HG03457 (cell line): ENCODE results near the gene BICD1.
A peak's percentile ranks its signal among the peaks of the same experiment; 100 is the strongest.

Experiments used
- ATAC-seq: cut with Tn5 transposase; IDR thresholded peaks from one replicate; pipeline ENCODE4 v1.9.1; 2021; ENCODE audit warnings: moderate number of reproducible peaks; ENCODE audit not compliant: unreplicated experiment

The BICD1 gene

DNA sequence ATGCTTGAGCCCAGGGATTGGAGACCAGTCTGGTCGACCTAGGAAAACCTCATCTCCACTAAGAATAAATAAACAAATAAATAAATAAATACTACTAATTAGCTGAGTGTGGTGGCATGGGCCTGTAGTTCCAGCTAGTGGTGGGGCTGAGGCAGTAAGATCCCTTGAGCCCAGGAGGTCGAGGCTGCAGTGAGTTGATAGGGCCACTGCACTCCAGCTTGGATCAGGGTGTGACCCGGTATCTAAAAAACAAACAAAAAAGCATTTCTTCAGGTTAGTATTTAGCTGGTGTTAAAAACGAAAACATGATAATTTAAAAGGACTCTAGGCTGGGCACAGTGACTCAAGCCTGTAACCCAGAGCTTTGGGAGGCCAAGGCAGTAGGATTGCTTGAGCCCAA is 291.5 kb downstream of the BICD1 start:
- no peak for ATAC-seq

DNA sequence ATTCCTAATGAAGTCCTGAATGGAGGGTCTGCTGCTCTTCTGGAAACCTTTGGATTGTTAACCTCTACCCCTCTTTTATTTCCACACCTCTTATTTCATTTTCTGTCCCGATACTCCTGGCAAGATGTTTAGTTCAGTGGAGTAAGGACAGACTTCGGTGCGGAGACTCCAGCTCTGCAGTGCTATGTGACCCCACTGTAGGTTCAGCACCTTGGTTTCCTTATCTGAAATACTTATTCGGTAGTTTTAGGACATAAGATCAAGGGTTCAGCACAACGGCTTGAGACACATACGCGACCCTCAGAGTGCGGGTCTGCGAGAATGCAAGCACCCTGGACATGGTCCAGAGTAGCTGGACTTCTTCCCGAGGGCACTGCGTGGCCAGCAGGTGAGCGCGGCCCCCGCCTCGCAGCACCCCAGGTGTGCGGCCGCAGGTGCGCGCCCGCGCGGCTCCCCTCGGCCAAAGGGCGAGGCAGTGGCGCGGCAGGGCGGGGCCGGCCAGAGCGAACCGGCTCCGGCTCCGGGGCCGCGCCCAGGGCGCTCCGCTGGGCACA is 292.2 kb downstream of the BICD1 start:
- no peak for ATAC-seq

DNA sequence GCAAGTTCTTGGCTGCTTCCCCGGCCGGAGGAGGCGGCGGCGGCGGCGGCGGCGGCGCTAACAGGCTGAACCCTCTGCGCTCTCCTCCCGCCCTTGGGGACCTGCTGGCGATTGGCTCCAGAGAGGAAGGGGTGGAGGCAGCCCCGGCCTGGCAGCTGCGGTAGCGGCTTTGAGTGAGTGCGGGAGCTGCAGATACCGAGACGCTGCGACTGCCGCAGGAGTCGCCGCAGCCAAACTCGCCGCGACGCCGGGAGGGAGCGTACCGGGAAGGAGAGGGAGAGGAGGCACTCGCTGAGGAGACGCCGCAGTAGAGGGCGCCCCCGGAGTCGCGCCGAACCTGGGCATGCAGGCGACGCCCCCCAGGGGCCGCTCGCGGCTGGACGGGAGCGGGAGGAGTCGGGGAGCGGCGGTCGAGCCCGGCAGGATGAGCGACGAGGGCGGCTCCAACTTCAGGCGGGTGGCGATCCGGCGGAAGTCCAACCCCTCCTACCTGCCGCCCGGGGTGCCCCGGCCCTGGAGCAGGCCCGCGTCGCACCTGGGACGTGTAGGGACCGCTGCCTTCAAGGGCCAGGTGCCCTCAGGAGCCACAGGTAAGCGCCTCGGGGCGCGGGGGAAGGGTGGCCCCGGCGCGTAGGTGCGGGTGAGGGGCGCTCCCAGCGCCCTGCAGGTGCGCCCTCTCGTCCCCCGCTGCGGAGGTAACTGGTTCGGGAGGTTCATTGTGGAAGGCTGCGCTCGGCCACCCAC is 292.9 kb downstream of the BICD1 start, which contains the start of gene FGD4:
TSS of gene FGD4 (plus strand) at position 189 of the 744 bp plus-strand sequence.
- peak; percentile 87 for ATAC-seq

DNA sequence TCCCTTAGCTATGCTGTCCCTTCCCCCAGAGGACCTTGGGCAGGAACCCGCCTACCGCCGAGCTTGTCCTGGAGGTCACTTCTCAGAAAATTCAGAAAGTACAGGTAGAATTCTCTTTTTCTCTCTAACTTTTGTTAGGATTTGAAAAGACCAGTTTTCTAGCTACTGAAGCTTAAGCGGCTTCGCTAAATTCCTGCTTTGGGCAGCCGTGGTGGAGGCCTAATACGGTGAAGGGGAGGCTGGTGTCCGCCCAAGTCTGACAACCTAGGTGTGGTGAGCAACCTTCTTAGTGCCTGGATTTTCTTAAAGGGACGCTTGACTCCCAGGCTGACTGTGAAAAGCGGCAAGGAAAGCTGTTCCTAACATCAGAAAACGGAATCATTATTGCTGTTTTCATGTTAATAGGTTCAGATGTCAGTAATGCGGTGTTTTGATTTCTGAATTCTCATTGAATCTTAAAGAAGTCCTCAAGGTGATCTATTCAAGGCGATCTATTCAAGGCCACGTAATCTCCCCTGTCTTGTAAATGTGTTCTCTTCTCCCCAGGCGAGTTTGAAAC is 293.5 kb downstream of the BICD1 start:
- no peak for ATAC-seq

DNA sequence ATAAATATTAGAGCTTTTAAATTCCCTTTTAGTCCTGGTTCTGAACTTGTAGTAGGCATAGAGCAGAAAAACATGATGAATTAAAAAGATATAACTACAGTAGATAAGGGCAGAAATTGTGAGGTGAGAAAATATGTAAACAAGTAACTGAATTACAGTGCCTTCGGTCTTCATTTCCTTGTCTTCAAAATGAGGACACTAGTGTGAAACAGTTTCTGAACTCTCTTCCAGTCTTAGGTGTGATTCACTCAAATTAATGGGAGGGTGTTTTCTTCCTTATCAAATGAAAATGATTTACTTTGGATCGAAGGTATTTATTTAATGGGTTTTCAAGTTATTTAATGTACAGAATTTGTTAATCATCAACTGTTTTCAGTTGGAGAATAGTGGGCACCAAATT is 294.2 kb downstream of the BICD1 start:
- ATAC-seq = no peak

DNA sequence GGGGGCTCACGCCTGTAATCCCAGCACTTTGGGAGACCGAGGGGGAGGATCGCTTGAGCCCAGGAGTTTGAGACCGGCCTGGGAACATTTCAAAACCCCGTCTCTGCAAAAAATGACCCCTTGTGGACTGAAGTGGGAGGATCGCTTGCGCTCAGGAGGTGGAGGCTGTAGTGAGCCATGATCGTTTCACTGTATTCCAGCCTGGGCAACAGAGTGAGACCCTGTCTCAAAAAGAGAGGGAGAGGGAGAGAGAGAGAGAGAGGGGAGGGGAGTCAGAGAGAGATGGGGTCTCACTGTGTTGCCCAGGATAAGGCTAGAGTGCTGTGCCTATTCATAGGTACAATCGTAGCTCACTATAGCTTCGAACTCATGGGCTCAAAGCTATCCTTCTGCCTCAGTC is 295.5 kb downstream of the BICD1 start:
- ATAC-seq = no peak

DNA sequence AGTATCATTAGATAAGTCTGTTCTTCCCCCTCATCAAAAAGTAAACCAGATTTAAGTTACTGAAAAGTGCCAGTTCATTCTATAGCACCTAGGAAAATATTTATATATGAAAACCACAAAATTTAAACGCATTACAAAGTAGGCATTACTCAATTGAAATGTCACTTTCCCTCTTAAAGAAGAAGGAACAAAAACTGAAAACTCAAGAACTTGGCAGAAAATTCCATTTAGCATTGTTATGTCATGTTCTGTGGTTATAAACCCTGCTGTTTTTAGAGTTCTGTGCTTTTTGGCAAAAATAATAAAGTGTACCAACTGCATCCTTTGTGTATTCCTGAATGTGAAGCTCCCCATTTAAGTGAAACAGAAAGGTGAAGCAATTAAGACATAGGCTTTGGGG is 296.3 kb downstream of the BICD1 start:
- no peak for ATAC-seq

DNA sequence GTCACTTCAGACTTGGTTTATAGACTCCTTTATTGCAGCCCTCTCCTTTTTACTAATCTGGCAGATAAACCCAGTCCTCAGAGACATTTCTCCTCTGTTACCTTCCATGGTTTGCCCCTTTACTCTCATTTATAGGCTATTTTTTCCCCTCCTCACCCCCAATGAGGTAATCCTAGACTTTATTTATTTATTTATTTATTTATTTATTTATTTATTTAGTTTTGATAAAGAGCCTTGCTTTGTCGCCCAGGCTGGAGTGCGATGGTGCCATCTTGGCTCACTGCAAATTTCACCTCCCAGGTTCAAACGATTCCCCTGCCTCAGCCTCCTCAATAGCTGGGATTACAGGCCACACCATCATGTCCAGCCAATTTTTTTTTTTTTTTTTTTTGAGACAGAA is 301.1 kb downstream of the BICD1 start:
- ATAC-seq = no peak

DNA sequence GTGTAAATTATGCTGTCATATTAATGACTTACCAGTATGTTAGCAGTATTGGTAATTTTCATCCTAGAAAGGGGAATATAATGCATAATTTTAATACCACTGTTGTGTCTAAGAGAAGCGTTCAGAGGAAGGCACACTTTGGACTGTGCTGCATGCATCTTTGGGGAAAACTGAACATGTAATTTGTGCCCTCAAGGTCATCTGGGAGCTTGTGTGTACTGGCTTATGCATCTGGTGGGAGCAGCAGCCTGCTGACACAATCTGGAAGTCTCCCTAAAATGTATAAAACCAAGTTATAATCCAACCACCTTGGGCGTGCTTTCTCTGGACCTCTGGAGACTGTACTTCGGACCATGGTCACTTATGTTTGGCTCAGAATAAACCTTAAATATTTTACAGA is 306.8 kb downstream of the BICD1 start:
- ATAC-seq = no peak

DNA sequence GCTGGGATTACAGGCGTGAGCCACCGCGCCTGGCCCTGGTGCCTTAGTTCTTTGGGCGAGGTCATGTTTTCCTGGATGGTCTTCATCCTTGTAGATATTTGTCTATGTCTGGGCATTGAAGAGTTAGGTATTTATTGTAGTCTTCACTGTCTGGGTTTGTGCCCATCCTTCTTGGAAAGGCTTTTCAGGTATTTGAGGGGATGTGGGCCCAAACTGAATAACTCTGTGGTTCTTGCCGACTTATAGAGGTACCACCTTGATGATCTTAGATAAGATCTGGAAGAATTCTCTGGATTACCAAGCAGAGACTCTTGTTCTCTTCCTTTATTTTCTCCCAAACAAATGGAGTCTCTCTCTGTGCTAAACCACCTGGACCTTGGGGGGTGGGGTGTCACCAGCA is 311.6 kb downstream of the BICD1 start:
- no peak for ATAC-seq

DNA sequence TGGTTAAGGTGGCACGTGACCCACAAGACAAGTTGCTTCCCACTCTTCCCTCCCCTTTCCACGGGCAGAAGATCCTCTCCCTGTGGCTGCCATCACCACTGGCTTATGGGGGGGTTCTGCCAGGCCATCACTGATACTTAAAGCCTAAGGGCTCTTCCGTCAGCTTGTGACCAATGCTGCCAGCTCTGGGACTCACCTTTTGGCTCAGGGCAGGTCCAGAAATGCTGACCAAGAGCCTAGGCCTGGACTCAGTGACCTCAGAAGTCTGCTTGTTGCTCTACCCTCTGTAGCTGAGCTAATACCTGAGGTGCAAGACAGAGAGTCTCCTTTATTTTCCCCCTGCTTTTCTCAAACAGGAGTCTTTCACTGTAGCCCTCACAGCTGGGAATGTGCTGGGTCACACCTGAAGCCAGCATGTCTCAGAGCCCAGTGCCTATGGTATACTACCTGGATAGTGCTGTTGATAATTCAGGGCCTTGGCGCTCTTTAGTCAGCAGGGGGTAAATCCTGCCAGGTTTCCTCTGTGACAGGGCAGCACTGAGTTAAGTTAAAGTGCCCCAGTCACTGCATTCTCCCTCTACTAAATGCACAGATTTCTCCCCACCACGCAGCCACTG is 312.4 kb downstream of the BICD1 start:
- no peak for ATAC-seq

DNA sequence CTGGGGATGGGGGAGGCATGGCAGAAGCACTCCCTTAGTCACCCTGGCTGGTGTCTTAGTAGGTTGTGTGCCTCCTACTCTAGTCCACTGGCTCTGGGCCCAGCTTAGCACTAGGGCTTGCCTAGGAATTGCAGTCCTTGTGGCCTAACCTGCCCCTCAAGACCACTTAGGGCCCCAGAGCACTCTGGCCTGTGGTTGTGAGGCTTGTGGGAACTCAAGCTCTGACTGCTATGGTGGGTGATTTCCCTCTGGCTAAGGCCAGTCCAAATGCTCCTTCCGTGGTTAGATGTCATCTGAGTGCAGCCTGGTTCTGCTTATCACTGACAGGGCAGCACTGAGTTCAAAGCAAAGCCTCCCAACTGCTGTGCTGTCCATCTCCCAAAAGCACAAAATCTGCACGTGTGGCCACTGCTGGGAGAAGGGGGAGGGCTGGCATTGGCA is 312.9 kb downstream of the BICD1 start:
- ATAC-seq = no peak

DNA sequence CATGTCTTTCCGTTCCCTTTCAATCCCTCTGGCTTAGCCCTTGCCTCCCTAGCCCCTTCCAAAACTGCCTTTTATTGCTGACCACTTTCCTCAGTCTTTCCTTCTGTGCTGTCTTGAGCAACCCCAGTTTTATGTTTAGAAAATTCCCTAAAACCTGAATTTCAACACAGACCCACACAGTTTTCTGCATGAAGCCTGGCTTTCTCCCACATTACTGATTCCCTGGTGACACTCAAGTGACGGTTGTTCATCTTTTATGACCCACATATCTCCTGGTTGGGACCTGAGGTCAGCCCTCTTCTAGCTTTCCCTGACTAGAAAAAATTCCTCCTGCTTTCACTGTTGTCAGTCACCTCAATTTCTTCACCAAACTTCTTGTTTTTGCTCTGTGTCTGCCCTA is 313.7 kb downstream of the BICD1 start:
- ATAC-seq = no peak

DNA sequence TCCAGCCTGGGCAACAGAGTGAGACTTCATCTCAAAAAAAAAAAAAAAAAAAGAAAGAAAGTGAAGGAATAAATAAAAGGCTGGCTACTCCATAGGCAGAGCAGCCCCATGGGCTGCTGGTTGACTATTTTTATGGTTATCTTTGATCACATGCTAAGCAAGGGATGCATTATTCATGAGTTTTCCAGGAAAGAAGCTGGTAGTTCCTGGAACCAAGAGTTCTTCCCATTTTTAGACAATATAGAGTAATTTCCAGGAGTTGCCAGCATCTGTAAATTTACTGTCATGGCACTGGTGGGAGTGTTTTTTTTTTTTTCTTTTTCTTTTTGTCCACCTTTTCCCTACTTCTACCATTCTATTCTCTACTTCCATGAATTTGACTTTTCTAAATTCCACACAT is 316.9 kb downstream of the BICD1 start:
- ATAC-seq = no peak

DNA sequence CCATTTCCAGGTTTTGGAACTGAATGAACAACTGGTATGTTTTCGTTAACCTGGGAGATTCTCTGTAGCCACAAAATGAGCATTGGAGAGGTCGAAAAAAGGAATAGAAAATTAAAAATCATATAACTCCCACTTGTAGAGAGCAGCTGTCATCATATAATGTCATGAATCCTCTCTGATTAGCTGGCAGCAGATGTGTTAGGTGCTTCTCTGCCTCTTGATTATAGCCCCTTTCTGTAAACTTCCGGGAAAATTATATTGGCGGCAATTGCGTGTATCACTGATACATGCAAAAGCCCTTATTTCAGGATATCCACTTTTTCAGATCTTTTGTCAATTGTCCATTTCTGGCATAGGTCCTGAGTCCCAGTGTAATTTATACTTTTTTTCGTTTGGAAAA is 324.4 kb downstream of the BICD1 start:
- no peak for ATAC-seq
